Mesenchymal stem cell (in vitro differentiated cells and primary cell): ENCODE measurements around the gene C11orf21.

Experiments
- DNase-seq: peaks from one replicate; pipeline ENCODE4 v3.0.0-alpha.2; 2013
- H2AFZ ChIP-seq: one replicate; pipeline ENCODE4 v1.6.1; 2013; ENCODE audit warnings: low read depth, mild to moderate bottlenecking, control low read depth, inconsistent platforms, low read length, moderate library complexity
- H2AK5ac ChIP-seq: 2 replicates; pipeline ENCODE4 v1.6.1; 2013; ENCODE audit warnings: low read length, moderate library complexity, mild to moderate bottlenecking, inconsistent platforms; ENCODE audit not compliant: severe bottlenecking
- H2BK120ac ChIP-seq: one replicate; pipeline ENCODE4 v1.6.1; 2013; ENCODE audit warnings: low read depth, mild to moderate bottlenecking, inconsistent platforms, low read length, moderate library complexity
- H2BK12ac ChIP-seq, 2 experiments: one replicate each; pipeline ENCODE4 v1.6.1; 2013; ENCODE audit warnings: inconsistent platforms in 2 of 2, low read length in 2 of 2, mild to moderate bottlenecking in 2 of 2, moderate library complexity in 2 of 2, control low read depth in 1 of 2
- H2BK15ac ChIP-seq: one replicate; pipeline ENCODE4 v1.6.1; 2013; ENCODE audit warnings: mild to moderate bottlenecking, low read depth, inconsistent platforms; ENCODE audit not compliant: poor library complexity, severe bottlenecking
- H2BK5ac ChIP-seq: 2 replicates; pipeline ENCODE4 v1.6.1; 2013; ENCODE audit warnings: low read depth, mild to moderate bottlenecking, low read length, control low read depth, inconsistent platforms; ENCODE audit not compliant: poor library complexity, severe bottlenecking
- H3K14ac ChIP-seq, 2 experiments: one replicate each; pipeline ENCODE4 v1.6.1; 2013; ENCODE audit warnings: inconsistent platforms in 2 of 2, low read length in 2 of 2, control low read depth in 1 of 2, mild to moderate bottlenecking in 1 of 2, moderate library complexity in 1 of 2
- H3K18ac ChIP-seq, 2 experiments: one replicate each; pipeline ENCODE4 v1.6.1; 2013; ENCODE audit warnings: inconsistent platforms in 2 of 2, low read length in 2 of 2, control low read depth in 1 of 2, low read depth in 1 of 2, mild to moderate bottlenecking in 1 of 2
- H3K23ac ChIP-seq, 2 experiments: one replicate each; pipeline ENCODE4 v1.6.1; 2013; ENCODE audit warnings: inconsistent platforms in 2 of 2, low read length in 2 of 2, mild to moderate bottlenecking in 2 of 2, moderate library complexity in 2 of 2, control low read depth in 1 of 2
- H3K27ac ChIP-seq: 2 replicates; pipeline ENCODE4 v1.5.1; 2013; ENCODE audit warnings: mild to moderate bottlenecking, moderate library complexity, low read length, control low read depth, inconsistent platforms; ENCODE audit not compliant: poor library complexity, severe bottlenecking
- H3K27me3 ChIP-seq, 2 experiments: 2 replicates each; pipeline versions ENCODE4 v1.6.1 to v1.7.0; 2013; ENCODE audit warnings: low read length in 2 of 2, mild to moderate bottlenecking in 2 of 2, moderate library complexity in 2 of 2, control low read depth in 1 of 2, inconsistent platforms in 1 of 2; ENCODE audit not compliant: control insufficient read depth in 1 of 2, insufficient read depth in 1 of 2
- H3K36me3 ChIP-seq, 2 experiments: 2 replicates each; pipeline versions ENCODE4 v1.6.1 to v1.7.0; 2013; ENCODE audit warnings: low read length in 2 of 2, control low read depth in 1 of 2, inconsistent platforms in 1 of 2, low read depth in 1 of 2, mild to moderate bottlenecking in 1 of 2; ENCODE audit not compliant: insufficient read depth in 2 of 2, control insufficient read depth in 1 of 2
- H3K4ac ChIP-seq, 2 experiments: one replicate each; pipeline ENCODE4 v1.6.1; 2013; ENCODE audit warnings: inconsistent platforms in 2 of 2, low read length in 2 of 2, mild to moderate bottlenecking in 2 of 2, moderate library complexity in 2 of 2, control low read depth in 1 of 2, low read depth in 1 of 2
- H3K4me1 ChIP-seq: 2 replicates; pipeline ENCODE4 v1.6.1; 2013; ENCODE audit warnings: low read depth, low read length, control low read depth; ENCODE audit not compliant: control insufficient read depth, insufficient read depth
- H3K4me2 ChIP-seq: 2 replicates; pipeline ENCODE4 v1.6.1; 2013; ENCODE audit warnings: low read length, mild to moderate bottlenecking, inconsistent platforms; ENCODE audit not compliant: poor library complexity, severe bottlenecking
- H3K4me3 ChIP-seq, 2 experiments: 2 replicates each; pipeline versions ENCODE4 v1.5.1 to v1.7.0; 2013; ENCODE audit warnings: low read length in 2 of 2, mild to moderate bottlenecking in 2 of 2, control low read depth in 1 of 2, low read depth in 1 of 2; ENCODE audit not compliant: insufficient read depth in 1 of 2
- H3K79me1 ChIP-seq: replicated peaks from 2 replicates; pipeline ENCODE4 v1.6.1; 2013; ENCODE audit warnings: mild to moderate bottlenecking, control low read depth, low read length, inconsistent platforms; ENCODE audit not compliant: poor library complexity, severe bottlenecking
- H3K9ac ChIP-seq: 2 replicates; pipeline ENCODE4 v1.7.0; 2013; ENCODE audit warnings: mild to moderate bottlenecking, low read length, moderate library complexity
- H3K9me3 ChIP-seq: 2 replicates; pipeline ENCODE4 v1.7.0; 2013; ENCODE audit warnings: mild to moderate bottlenecking, low read length; ENCODE audit not compliant: control insufficient read depth
- H4K8ac ChIP-seq: one replicate; pipeline ENCODE4 v1.6.1; 2013; ENCODE audit warnings: inconsistent platforms, mild to moderate bottlenecking, low read length, moderate library complexity
- H4K91ac ChIP-seq: one replicate; pipeline ENCODE4 v1.6.1; 2013; ENCODE audit warnings: mild to moderate bottlenecking, low read length, inconsistent platforms
- WGBS: methylation state at CpG from one replicate; pipeline ENCODE4 v1.1.7; 2013; ENCODE audit warnings: mixed read lengths; 5-methylcytosine and 5-hydroxymethylcytosine counted together

Gene C11orf21

GRCh38 chr11:2306452-2306823 is 4.7 kb upstream of the C11orf21 start:
- H3K4me3 ChIP-seq, result peak overlapping the region in 1 of 2 experiments; percentile 55
- H3K4ac ChIP-seq, result peak overlapping the region; percentile 20 to 37
- no peak overlapping the region for H2AFZ ChIP-seq
- WGBS, result 28% methylated on average over 4 of the region's 4 CpGs
- H4K8ac ChIP-seq, result peak overlapping the region; percentile 88
- no peaks in the 10 kb centered on the region for H3K9me3 ChIP-seq
- H2BK120ac ChIP-seq, result no peak overlapping the region
- peak overlapping the region; percentile 88 for H3K9ac ChIP-seq
- no peaks in the 10 kb centered on the region for H3K27me3 ChIP-seq
- no peak overlapping the region for H3K14ac ChIP-seq
- peak overlapping the region; percentile 5 for H4K91ac ChIP-seq
- H2BK12ac ChIP-seq, result no peak overlapping the region
- H3K4me2 ChIP-seq, result no peak overlapping the region
- no peak overlapping the region for H2BK5ac ChIP-seq
- H3K23ac ChIP-seq, result no peak overlapping the region
- DNase-seq, result peak; percentile 60
- H3K4me1 ChIP-seq, result peaks cover 28% of the 10 kb centered on the region
- no peaks in the 10 kb centered on the region for H3K79me1 ChIP-seq
- H3K36me3 ChIP-seq, result no peaks in the 10 kb centered on the region
- no peak overlapping the region for H2BK15ac ChIP-seq
- H3K18ac ChIP-seq, result peak overlapping the region in 1 of 2 experiments; percentile 34
- H3K27ac ChIP-seq, result no peak overlapping the region
- no peak overlapping the region for H2AK5ac ChIP-seq

GRCh38 chr11:2305788-2306451 is 4.2 kb upstream of the C11orf21 start:
- Histone ChIP-seq H2BK12ac (peak overlapping the region; percentile 7 to 23), H3K4me2 (no peak overlapping the region), H3K18ac (peak overlapping the region; percentile 3 to 67), H3K27ac (no peak overlapping the region), H4K91ac (peak overlapping the region; percentile 5), H2AK5ac (no peak overlapping the region), H3K4me1 (peaks cover 30% of the 10 kb centered on the region), H2BK5ac (no peak overlapping the region), H3K14ac (peak overlapping the region in 1 of 2 experiments; percentile 63), H3K4me3 (peak overlapping the region in 1 of 2 experiments; percentile 55), H3K36me3 (no peaks in the 10 kb centered on the region), H4K8ac (peak overlapping the region; percentile 88), H3K23ac (no peak overlapping the region), H2BK120ac (no peak overlapping the region), H3K4ac (peak overlapping the region in 1 of 2 experiments; percentile 37), H3K79me1 (no peaks in the 10 kb centered on the region), H2BK15ac (peak overlapping the region; percentile 50), H3K9me3 (no peaks in the 10 kb centered on the region), H3K9ac (peak overlapping the region; percentile 88), H2AFZ (no peak overlapping the region), H3K27me3 (no peaks in the 10 kb centered on the region)
- WGBS, result 56% methylated on average over 3 of the region's 12 CpGs
- peak; percentile 47 for DNase-seq

- no peaks in the 10 kb centered on the region for H3K79me1 ChIP-seq
- H3K4me2 ChIP-seq, result no peak overlapping the region
- H3K9ac ChIP-seq, result peak overlapping the region; percentile 88
- no peak overlapping the region for H3K27ac ChIP-seq
- H3K4me1 ChIP-seq, result peaks cover 30% of the 10 kb centered on the region
- WGBS, result 38% methylated on average over 10 of the region's 10 CpGs
- peak overlapping the region in 1 of 2 experiments; percentile 55 for H3K4me3 ChIP-seq
- DNase-seq, result peak; percentile 71
- H2BK5ac ChIP-seq, result no peak overlapping the region
- peak overlapping the region; percentile 3 to 67 for H3K18ac ChIP-seq
- H4K91ac ChIP-seq, result peak overlapping the region; percentile 70
- H3K4ac ChIP-seq, result peak overlapping the region; percentile 5 to 77
- peak overlapping the region; percentile 69 for H4K8ac ChIP-seq
- H3K14ac ChIP-seq, result peak overlapping the region in 1 of 2 experiments; percentile 63
- no peak overlapping the region for H2AFZ ChIP-seq
- H2BK15ac ChIP-seq, result peak overlapping the region; percentile 91
- H3K9me3 ChIP-seq, result no peaks in the 10 kb centered on the region
- peak overlapping the region; percentile 77 for H2BK120ac ChIP-seq
- H3K36me3 ChIP-seq, result no peaks in the 10 kb centered on the region
- peak overlapping the region; percentile 23 to 47 for H2BK12ac ChIP-seq
- no peak overlapping the region for H3K23ac ChIP-seq
- H2AK5ac ChIP-seq, result no peak overlapping the region
- H3K27me3 ChIP-seq, result no peaks in the 10 kb centered on the region
Observed at GRCh38 chr11:2305140-2305778, 3.5 kb upstream of the C11orf21 start.

GRCh38 chr11:2304506-2305139 is 2.9 kb upstream of the C11orf21 start:
- Histone ChIP-seq H3K4me1 (peaks cover 30% of the 10 kb centered on the region), H4K91ac (peak overlapping the region; percentile 80), H2BK12ac (peak overlapping the region; percentile 47 to 66), H3K18ac (peak overlapping the region; percentile 57 to 74), H3K36me3 (no peaks in the 10 kb centered on the region), H2BK120ac (peak overlapping the region; percentile 77), H3K27ac (no peak overlapping the region), H3K79me1 (no peaks in the 10 kb centered on the region), H2AK5ac (no peak overlapping the region), H3K9me3 (no peaks in the 10 kb centered on the region), H4K8ac (peak overlapping the region; percentile 72), H3K9ac (peak overlapping the region; percentile 67), H3K23ac (no peak overlapping the region), H2BK5ac (no peak overlapping the region), H3K4me3 (peak overlapping the region in 1 of 2 experiments; percentile 23), H3K27me3 (no peaks in the 10 kb centered on the region), H3K4me2 (no peak overlapping the region), H3K14ac (no peak overlapping the region), H3K4ac (peak overlapping the region; percentile 33 to 77), H2AFZ (no peak overlapping the region), H2BK15ac (peak overlapping the region; percentile 86)
- no peak for DNase-seq
- 70% methylated on average over 14 of the region's 14 CpGs for WGBS
